Hindlimb muscle (tissue), 1 donor: ENCODE measurements around the gene APELA. TPM values are rescaled to one million over a fixed set of nuclear protein-coding genes. Genes with fewer than 3 reads are reported as not detected.
A peak's percentile ranks its signal among the peaks of the same experiment; 100 is the strongest.
"Not testable (repeated sequence)": the region's sequence is repeated elsewhere in the genome, so short reads cannot be mapped to it uniquely, and the experiment has no call there.

Experiments used
- DNase-seq: peaks from one replicate; pipeline ENCODE4 v3.0.0-alpha.2; 2013
- polyA plus RNA-seq: library from polyadenylated mRNA; unstranded; fragments of 120-200 nt; gene quantifications from one replicate; pipeline ENCODE4 v1.2.1, GENCODE V29; 2013; ENCODE audit not compliant: insufficient read length

APELA gene
- polyA plus RNA-seq, 1 donor = not detected

- DNase-seq = no peak
Measured at GRCh38 chr4:164926301-164926700, 49.3 kb downstream of the APELA start.

DNA sequence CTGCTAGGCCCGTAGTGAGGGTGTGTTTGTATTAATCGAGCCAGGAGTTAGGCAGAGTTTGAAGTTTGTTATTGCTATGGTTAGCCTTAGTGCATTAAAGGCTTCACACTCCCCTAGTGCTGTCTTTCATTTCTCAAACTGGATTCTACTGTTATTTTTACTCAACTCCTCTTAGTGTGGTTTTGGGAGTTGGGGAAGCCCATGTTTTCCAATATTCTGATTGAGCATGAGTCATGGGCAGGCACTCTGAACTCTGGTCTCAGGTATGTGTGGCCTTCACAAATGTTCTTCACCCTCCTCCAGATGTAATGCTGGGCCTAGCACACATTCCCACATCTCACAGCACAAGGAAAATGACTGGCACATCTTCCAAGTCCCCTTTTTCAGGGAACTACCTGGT is 50.1 kb downstream of the APELA start:
- DNase-seq = not testable (repeated sequence)

GRCh38 chr4:164930647-164931046 is 53.7 kb downstream of the APELA start:
- no peak for DNase-seq

DNA sequence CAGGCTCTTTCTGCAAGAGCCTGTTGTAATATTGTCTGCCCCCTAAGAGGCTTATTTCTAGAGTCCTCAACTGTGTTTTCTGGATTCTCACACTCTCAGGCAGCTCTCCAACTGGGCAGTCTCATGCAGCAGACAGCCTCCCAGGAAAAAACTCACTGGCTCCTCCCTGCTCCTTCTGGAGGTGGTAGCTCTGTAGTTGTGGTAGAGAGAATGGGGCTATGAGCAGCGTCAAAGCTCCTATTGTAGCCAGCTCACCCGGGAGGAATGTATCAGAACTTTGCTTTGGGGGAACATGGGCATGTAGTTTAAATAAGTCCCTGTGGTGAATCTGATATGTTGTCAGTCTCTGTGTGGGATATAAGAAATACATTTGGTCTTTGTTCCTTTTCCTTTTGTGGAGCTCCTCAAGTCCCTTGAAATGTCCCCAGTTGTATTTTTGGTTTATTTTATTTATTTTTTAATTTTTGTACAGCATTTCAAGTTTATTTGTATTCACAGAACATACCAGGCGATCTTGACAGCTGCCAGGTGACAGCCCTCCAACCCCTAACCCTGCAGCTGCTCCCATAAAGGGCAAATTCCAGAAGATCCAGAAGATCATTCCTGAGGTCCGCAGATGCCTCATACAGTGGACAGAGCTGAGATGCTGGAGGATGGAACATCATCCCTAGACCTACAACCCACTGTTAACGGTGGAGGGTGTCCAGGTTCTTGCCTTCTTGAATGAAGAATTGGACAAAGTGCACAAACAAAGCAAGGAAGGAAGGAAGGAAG is 54.8 kb downstream of the APELA start:
- DNase-seq = no peak

- no peak for DNase-seq
Measured at GRCh38 chr4:164933244-164933643, 56.3 kb downstream of the APELA start.

GRCh38 chr4:164935363-164935762 is 58.4 kb downstream of the APELA start:
- DNase-seq = no peak

- DNase-seq = not testable (repeated sequence)
Measured at GRCh38 chr4:164935865-164936606, 59.1 kb downstream of the APELA start.

GRCh38 chr4:164937576-164938270 is 60.7 kb downstream of the APELA start:
- DNase-seq = peak; percentile 86

DNA sequence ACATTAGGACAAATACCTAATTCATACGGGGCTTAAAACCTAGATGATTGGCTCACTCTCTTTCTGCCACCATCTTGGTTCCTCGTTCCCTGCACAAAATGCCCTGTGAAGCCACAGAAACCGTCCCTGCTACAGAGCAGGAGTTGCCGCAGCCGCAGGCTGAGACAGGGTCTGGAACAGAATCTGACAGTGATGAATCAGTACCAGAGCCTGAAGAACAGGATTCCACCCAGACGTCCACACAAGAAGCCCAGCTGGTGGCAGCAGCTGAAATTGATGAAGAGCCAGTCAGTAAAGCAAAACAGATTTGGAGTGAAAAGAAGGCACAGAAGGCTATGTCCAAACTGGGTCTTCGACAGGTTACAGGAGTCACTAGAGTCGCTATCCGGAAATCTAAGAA is 66.2 kb downstream of the APELA start:
- no peak for DNase-seq

- DNase-seq = no peak
Measured at GRCh38 chr4:164945146-164945545, 68.2 kb downstream of the APELA start.

DNA sequence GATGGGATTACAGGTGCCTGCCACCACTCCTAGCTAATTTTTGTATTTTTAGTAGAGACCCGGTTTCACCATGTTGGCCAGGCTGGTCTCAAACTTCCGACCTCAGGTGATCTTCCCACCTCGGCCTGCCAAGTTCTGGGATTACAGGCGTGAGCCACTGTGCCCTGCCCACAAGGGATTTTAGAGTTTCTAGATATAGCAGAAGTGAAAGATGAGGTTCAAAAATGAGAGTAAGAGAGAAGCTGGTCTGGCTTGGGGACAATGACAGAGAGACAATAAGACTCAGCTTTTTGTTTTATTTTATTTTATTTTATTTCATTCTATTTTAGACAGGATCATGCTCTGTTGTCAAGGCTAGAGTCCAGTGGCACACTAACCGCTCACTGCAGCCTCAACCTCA is 69.8 kb downstream of the APELA start:
- DNase-seq = no peak

Other genes with a start within 250 kb of the APELA start
- gene SMIM31, start 123.0 kb upstream of the APELA start, polyA plus RNA-seq = not detected
- 3.1 TPM for gene TRIM61, start 100.5 kb downstream of the APELA start, polyA plus RNA-seq
- gene TRIM60, start 154.8 kb downstream of the APELA start, polyA plus RNA-seq = not detected
- gene TRIM75, start 176.7 kb downstream of the APELA start, polyA plus RNA-seq = 0.10 TPM
- gene TMEM192, start 235.7 kb downstream of the APELA start, polyA plus RNA-seq = 14.4 TPM